OCI-LY3 (cell line): ENCODE results near the gene MED27.

Experiments used
- EZH2phosphoT487 ChIP-seq: fragments of 200-600 bp; shearing (Covaris generic); IDR thresholded peaks from 2 replicates; pipeline ENCODE4 v1.6.1; 2018; ENCODE audit warnings: antibody characterized with exemption, mixed run types, low read depth
- TF ChIP-seq, protein P1 (sequence below): fragments of 200-600, 300-600 bp; sonication (generic); IDR thresholded peaks from 2 replicates; pipeline ENCODE4 v1.5.1; 2014; ENCODE audit warnings: antibody characterized with exemption, low read length, low read depth

DNA sequence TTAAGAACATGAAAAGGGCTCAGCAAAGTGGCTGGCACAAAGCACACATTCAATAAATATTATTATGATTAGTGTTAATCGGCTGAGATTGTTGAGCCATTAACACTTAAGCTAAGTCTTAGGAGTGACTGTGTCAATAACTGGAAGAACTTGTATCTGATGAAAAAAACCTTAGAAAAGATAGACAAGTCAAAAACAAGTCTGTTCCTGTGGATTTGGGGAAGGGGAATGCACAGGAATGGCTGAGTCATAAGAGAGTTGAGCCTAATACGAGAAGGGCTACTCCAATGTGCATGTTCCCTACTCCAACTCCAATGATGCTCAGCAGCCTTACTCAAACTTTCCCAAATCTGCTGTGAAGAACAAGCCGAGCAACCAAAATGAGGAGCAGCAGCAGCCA is 53.9 kb downstream of the MED27 start:
- TF ChIP-seq EZH2phosphoT487 = no peak
- TF ChIP-seq, protein P1, sequence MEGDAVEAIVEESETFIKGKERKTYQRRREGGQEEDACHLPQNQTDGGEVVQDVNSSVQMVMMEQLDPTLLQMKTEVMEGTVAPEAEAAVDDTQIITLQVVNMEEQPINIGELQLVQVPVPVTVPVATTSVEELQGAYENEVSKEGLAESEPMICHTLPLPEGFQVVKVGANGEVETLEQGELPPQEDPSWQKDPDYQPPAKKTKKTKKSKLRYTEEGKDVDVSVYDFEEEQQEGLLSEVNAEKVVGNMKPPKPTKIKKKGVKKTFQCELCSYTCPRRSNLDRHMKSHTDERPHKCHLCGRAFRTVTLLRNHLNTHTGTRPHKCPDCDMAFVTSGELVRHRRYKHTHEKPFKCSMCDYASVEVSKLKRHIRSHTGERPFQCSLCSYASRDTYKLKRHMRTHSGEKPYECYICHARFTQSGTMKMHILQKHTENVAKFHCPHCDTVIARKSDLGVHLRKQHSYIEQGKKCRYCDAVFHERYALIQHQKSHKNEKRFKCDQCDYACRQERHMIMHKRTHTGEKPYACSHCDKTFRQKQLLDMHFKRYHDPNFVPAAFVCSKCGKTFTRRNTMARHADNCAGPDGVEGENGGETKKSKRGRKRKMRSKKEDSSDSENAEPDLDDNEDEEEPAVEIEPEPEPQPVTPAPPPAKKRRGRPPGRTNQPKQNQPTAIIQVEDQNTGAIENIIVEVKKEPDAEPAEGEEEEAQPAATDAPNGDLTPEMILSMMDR = no peak
